Measurements from ENCODE around the gene DSEL. TPM values are rescaled to one million over a fixed set of nuclear protein-coding genes. Genes with fewer than 3 reads are reported as not detected.
A peak's percentile ranks its signal among the peaks of the same experiment; 100 is the strongest.

DSEL gene
- total and polyA plus RNA-seq, 2 of the 4 experiments (the other 2 are of a cell fraction) = 16.8 to 100 TPM

GRCh38 chr18:67519592-67519991 is 3.1 kb upstream of the DSEL start:
- Histone ChIP-seq H3K18ac (ENCODE audit: low read depth, low read length) (peak overlapping the region; percentile 67; the same call in 1 of the 2 replicates), H3K36me3 (ENCODE audit: control insufficient read depth, insufficient read depth, low read length) (no peaks in the 10 kb centered on the region), H3K79me1 (ENCODE audit: low read depth in 1 of 2, low read length in 2 of 2) (peaks cover 0 to 15% of the 10 kb centered on the region in 2 experiments; a peak in 3 of 4 replicates), H3K27me3 (ENCODE audit: control insufficient read depth, insufficient read depth, low read length) (no peaks in the 10 kb centered on the region), H3K4ac (ENCODE audit: low read depth, low read length) (0 out of 2 replicates have a peak overlapping the region, but pooled peaks have one; percentile 36), H2BK20ac (ENCODE audit: low read depth, low read length) (peak overlapping the region; percentile 21; the same call in 1 of the 2 replicates), H3K4me2 (ENCODE audit: low read depth, low read length) (peak overlapping the region; percentile 73), H2BK15ac (ENCODE audit: low read depth, low read length) (peak overlapping the region; percentile 35; the same call in 1 of the 3 replicates), H4K8ac (ENCODE audit: low read depth in 2 of 2, low read length in 2 of 2) (0 out of 4 replicates have a peak overlapping the region, but pooled peaks of 1 of the 2 experiments have one; percentile 22), H3K27ac (ENCODE audit: insufficient read depth, low read length) (peak overlapping the region; percentile 74; the same call in 1 of the 2 replicates), H2BK5ac (ENCODE audit: low read depth, low read length, poor library complexity, severe bottlenecking) (peak overlapping the region; percentile 55), H2AK9ac (replicated peaks; ENCODE audit: low read depth, low read length, poor library complexity) (no peak overlapping the region), H4K20me1 (ENCODE audit: insufficient read depth, low read length) (peaks cover under 1% of the 10 kb centered on the region; the same call in 1 of the 2 replicates), H3K9me3 (ENCODE audit: control insufficient read depth, insufficient read depth, low read length) (no peaks in the 10 kb centered on the region), H3K9ac (ENCODE audit: low read depth, low read length) (no peak overlapping the region), H2AFZ (replicated peaks; ENCODE audit: low read length, poor library complexity) (no peak overlapping the region), H2AK5ac (ENCODE audit: low read depth, low read length) (0 out of 2 replicates have a peak overlapping the region, but pooled peaks have one; percentile 8), H2BK120ac (ENCODE audit: low read depth, low read length) (peak overlapping the region; percentile 27), H4K91ac (ENCODE audit: insufficient read depth, low read depth, low read length) (no peak overlapping the region), H3K14ac (replicated peaks; ENCODE audit: low read depth, low read length) (peak overlapping the region; percentile 35; the same call in 1 of the 2 replicates), H4K5ac (ENCODE audit: low read depth, low read length) (peak overlapping the region; percentile 61), H3K4me1 (ENCODE audit: control insufficient read depth, insufficient read depth, low read length) (peaks cover 9% of the 10 kb centered on the region), H3K56ac (ENCODE audit: extremely low read depth, insufficient read depth, low read length) (no peak overlapping the region), H3K9me1 (ENCODE audit: insufficient read depth, low read length) (peaks cover 7% of the 10 kb centered on the region; the same call in 1 of the 2 replicates), H3K4me3 (ENCODE audit: insufficient read depth, low read depth, low read length) (no peak overlapping the region), H3K23ac (ENCODE audit: low read depth, low read length) (peak overlapping the region; percentile 14; the same call in 1 of the 2 replicates)
- dilution Hi-C loops (cut with HindIII; ENCODE audit: low sequenced_read_pairs, unreplicated experiment) (no loop called here), in situ Hi-C loops (cut with MboI; ENCODE audit: low sequenced_read_pairs) (loop anchor here (5.0 to 10.0 kb wide), 4 partner anchors 153 to 1145 kb away; no protein-coding TSS in a partner anchor), intact Hi-C loops (cut with micrococcal nuclease) (loop anchor here (5.0 to 10.0 kb wide), 5 partner anchors 263 to 745 kb away; no protein-coding TSS in a partner anchor)
- no CpG with 5 or more reads among the region's 2 CpGs for WGBS, 2 experiments (ENCODE audit: extremely low coverage in 2 of 2, insufficient read length in 1 of 2)
- ATAC-seq (ENCODE audit: low read depth) (no peak), DNase-seq (peak; percentile 94)
- BruUV-seq (replicated peaks) = no TSS peak
- POLR2A ChIA-PET (ENCODE audit: unreplicated experiment) = no interaction called here
- CTCF ChIA-PET = no interaction called here
- TF ChIP-seq CEBPB (IDR thresholded peaks at IDR 0.05; ENCODE audit: low read depth, low read length) (peak; percentile 59), POLR2A (IDR thresholded peaks at IDR 0.05; ENCODE audit: low read depth, low read length) (no peak), SMC3 (IDR thresholded peaks at IDR 0.05; ENCODE audit: low read depth, low read length) (0 out of 2 replicates have a peak, but pooled peaks have one; percentile 3), RAD21 (IDR thresholded peaks at IDR 0.05; ENCODE audit: low read length) (no peak)

Data from IMR-90 (cell line).